ENCODE data around the gene EML4. TPM values are rescaled to one million over a fixed set of nuclear protein-coding genes. Genes with fewer than 3 reads are reported as not detected.
A peak's percentile ranks its signal among the peaks of the same experiment; 100 is the strongest.

The EML4 gene
- total and polyA plus RNA-seq, 2 of the 13 experiments (the other 11 are each of a cell fraction or from before 2014, with no cell fraction given) = 243 to 476 TPM

GRCh38 chr2:42180300-42180699 lies 11.1 kb downstream of the EML4 start (continued):
- no peak for TF ChIP-seq PRDM10 (CRISPR knock-in tag; IDR thresholded peaks at IDR 0.05; ENCODE audit: low read depth)
- TF ChIP-seq, protein P1, sequence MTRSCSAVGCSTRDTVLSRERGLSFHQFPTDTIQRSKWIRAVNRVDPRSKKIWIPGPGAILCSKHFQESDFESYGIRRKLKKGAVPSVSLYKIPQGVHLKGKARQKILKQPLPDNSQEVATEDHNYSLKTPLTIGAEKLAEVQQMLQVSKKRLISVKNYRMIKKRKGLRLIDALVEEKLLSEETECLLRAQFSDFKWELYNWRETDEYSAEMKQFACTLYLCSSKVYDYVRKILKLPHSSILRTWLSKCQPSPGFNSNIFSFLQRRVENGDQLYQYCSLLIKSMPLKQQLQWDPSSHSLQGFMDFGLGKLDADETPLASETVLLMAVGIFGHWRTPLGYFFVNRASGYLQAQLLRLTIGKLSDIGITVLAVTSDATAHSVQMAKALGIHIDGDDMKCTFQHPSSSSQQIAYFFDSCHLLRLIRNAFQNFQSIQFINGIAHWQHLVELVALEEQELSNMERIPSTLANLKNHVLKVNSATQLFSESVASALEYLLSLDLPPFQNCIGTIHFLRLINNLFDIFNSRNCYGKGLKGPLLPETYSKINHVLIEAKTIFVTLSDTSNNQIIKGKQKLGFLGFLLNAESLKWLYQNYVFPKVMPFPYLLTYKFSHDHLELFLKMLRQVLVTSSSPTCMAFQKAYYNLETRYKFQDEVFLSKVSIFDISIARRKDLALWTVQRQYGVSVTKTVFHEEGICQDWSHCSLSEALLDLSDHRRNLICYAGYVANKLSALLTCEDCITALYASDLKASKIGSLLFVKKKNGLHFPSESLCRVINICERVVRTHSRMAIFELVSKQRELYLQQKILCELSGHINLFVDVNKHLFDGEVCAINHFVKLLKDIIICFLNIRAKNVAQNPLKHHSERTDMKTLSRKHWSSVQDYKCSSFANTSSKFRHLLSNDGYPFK (CRISPR knock-in tag; IDR thresholded peaks at IDR 0.05; ENCODE audit: borderline replicate concordance) = no peak

GRCh38 chr2:42182654-42183308 lies 13.6 kb downstream of the EML4 start:
- Histone ChIP-seq H4K20me1 (ENCODE audit: insufficient read depth, low read length) (peaks cover 100% of the 10 kb centered on the region), H3K4me3 (replicated peaks in 1 of 3; ENCODE audit: insufficient read depth in 1 of 3, low read depth in 2 of 3, low read length in 3 of 3) (peak overlapping the region in 1 of 3 experiments; percentile 19; a peak in 2 of 6 replicates), H3K79me2 (ENCODE audit: insufficient read depth, low read length) (peaks cover 99% of the 10 kb centered on the region), H3K4me2 (ENCODE audit: low read depth, low read length) (peak overlapping the region; percentile 49), H2AFZ (ENCODE audit: low read length) (no peak overlapping the region), H3K9me3 (ENCODE audit: low read length) (no peaks in the 10 kb centered on the region), H3K36me3 (replicated peaks in 1 of 2; ENCODE audit: control insufficient read depth in 1 of 2, insufficient read depth in 2 of 2, low read length in 2 of 2) (peaks cover 6 to 57% of the 10 kb centered on the region in 2 experiments), H3K4me1 (ENCODE audit: insufficient read depth, low read length) (peaks cover 100% of the 10 kb centered on the region), H3K27ac (ENCODE audit: extremely low read length, insufficient read depth, low read length) (peak overlapping the region; percentile 20), H3K9ac (ENCODE audit: insufficient read depth, low read depth, low read length) (no peak overlapping the region; the same call in 1 of the 2 replicates), H3K27me3 (ENCODE audit: control insufficient read depth in 1 of 2, insufficient read depth in 2 of 2, low read length in 2 of 2) (no peaks in the 10 kb centered on the region)
- ChIA-PET POLR2A (interaction anchor here (0.7 to 4.3 kb wide), 12 partner anchors 8 to 90 kb away, joined by 3 to 21 read pairs (median 5); no protein-coding TSS in a partner anchor), CTCF (ENCODE audit: low intra/inter-chr PET ratio, low total read pairs) (no interaction called here)
- 60% methylated on average over 2 of the region's 2 CpGs for WGBS (ENCODE audit: low lambda C conversion rate)
- FAIRE-seq (no peak), ATAC-seq (peak; percentile 56), DNase-seq (ENCODE audit: low spot score) (no peak)
- in situ Hi-C loops (cut with HindIII; ENCODE audit: extremely low pct_ligation_motif_present, low pct_unique_long_range_greater_than_20kb) = loop anchor here (25.0 kb wide), 1 partner anchor 320 kb away; no protein-coding TSS in a partner anchor
- BruUV-seq (replicated peaks) = no TSS peak
- intact Hi-C loops (cut with micrococcal nuclease; ENCODE audit: unreplicated experiment) = no loop called here
- no peak for TF ChIP-seq ZFP82 (CRISPR knock-in tag; IDR thresholded peaks at IDR 0.05; ENCODE audit: borderline replicate concordance)
- peak; percentile 89 for TF ChIP-seq RBM22 (optimal IDR thresholded peaks at IDR 0.05; ENCODE audit: low read length)
- no peak for TF ChIP-seq TARDBP (CRISPR knock-in tag; IDR thresholded peaks at IDR 0.05)
- peak; percentile 91 for TF ChIP-seq THRA (CRISPR knock-in tag; IDR thresholded peaks at IDR 0.05; ENCODE audit: borderline replicate concordance)
- no peak for TF ChIP-seq SIX4 (CRISPR knock-in tag; IDR thresholded peaks at IDR 0.05)
- TF ChIP-seq HMG20B (CRISPR knock-in tag; conservative IDR thresholded peaks at IDR 0.05) = no peak
- TF ChIP-seq, protein P2, sequence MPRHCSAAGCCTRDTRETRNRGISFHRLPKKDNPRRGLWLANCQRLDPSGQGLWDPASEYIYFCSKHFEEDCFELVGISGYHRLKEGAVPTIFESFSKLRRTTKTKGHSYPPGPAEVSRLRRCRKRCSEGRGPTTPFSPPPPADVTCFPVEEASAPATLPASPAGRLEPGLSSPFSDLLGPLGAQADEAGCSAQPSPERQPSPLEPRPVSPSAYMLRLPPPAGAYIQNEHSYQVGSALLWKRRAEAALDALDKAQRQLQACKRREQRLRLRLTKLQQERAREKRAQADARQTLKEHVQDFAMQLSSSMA (CRISPR knock-in tag; IDR thresholded peaks at IDR 0.05) = no peak
- TF ChIP-seq RXRB (CRISPR knock-in tag; IDR thresholded peaks at IDR 0.05; ENCODE audit: borderline replicate concordance) = peak; percentile 78
- TF ChIP-seq ZNF740 (CRISPR knock-in tag; IDR thresholded peaks at IDR 0.05) = 0 out of 2 replicates have a peak, but pooled peaks have one; percentile 60
- peak; percentile 22; the same call in 1 of the 2 replicates for TF ChIP-seq GFI1 (CRISPR knock-in tag; IDR thresholded peaks at IDR 0.05; ENCODE audit: borderline replicate concordance)

Data from HepG2 (cell line).